D341Med (cell line): ENCODE measurements around the gene SLC2A8.

Experiments
- DNase-seq: peaks from one replicate; pipeline ENCODE4 v3.0.0; 2012; ENCODE audit warnings: low spot score

SLC2A8 gene

GRCh38 chr9:127430415-127430814, 33.4 kb downstream of the SLC2A8 start:
- DNase-seq, result no peak

DNA sequence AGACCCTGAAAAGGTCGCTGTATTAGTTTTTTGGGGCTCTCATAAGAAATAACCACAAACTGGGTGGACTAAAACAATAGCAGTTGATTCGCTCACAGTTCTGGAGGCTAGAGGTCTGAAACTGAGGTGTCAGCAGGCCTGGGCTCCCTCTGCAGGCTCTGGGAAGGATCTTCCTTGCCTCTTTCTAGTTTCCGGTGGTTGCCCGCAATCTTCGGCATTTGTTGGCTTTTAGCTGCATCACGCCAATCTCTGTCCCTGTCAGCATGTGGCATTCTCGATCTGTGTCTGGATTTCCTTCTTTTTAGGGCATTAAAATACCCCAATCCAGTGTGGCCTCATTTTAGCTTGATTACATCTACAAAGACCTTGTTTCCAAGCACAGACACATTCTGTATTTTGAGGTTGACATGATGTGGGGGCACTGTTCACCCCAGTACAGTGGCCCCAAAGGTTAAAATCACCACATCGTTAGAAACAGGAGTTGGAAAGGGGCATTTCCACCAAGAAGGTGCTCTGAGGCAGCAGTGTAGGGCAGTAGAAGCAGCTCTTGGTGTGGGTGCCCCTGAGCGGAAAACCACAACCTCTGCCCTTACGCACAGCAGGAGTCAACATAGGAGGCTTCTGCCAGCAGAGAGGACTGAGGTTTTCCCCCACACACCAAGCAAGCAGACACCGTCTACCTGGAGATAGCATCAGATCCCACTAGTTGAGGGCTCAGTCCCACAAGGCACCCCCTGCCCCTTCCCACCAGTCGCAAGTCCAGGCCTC, 40.7 kb downstream of the SLC2A8 start:
- no peak for DNase-seq

DNA sequence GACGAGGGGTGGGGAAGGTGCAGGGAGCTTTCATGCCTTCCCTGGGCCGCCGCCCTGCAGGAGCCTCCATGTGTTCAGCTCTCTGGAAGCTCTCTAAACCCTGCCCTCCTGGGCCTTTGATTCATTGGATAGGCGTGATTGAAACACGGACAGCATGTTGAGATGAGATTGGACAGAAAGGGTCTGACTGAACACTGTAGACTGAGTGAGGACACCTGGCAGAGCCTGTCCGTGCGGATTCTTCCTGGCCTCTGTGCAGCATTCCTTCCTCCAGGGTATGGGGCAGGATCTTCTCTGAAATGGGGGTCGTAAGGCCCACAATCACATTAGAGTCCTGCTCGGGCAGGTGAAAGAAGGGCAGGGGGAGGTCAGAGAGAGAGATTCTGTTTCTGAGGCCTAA, 41.4 kb downstream of the SLC2A8 start:
- no peak for DNase-seq

DNA sequence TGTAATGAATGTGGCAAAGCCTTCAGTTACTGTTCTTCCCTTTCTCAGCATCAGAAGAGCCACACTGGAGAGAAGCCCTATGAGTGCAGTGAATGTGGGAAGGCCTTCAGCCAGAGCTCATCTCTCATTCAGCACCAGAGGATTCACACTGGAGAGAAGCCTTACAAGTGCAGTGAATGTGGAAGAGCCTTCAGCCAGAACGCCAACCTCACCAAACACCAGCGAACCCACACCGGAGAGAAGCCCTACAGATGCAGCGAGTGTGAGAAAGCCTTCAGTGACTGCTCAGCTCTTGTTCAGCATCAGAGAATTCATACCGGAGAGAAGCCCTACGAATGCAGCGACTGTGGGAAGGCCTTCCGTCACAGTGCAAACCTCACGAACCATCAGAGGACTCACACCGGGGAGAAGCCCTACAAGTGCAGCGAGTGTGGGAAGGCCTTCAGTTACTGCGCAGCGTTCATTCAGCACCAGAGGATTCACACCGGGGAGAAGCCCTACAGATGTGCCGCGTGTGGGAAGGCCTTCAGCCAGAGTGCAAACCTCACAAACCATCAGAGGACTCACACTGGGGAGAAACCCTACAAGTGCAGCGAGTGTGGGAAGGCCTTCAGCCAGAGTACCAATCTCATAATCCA, 47.4 kb downstream of the SLC2A8 start:
- no peak for DNase-seq

DNA sequence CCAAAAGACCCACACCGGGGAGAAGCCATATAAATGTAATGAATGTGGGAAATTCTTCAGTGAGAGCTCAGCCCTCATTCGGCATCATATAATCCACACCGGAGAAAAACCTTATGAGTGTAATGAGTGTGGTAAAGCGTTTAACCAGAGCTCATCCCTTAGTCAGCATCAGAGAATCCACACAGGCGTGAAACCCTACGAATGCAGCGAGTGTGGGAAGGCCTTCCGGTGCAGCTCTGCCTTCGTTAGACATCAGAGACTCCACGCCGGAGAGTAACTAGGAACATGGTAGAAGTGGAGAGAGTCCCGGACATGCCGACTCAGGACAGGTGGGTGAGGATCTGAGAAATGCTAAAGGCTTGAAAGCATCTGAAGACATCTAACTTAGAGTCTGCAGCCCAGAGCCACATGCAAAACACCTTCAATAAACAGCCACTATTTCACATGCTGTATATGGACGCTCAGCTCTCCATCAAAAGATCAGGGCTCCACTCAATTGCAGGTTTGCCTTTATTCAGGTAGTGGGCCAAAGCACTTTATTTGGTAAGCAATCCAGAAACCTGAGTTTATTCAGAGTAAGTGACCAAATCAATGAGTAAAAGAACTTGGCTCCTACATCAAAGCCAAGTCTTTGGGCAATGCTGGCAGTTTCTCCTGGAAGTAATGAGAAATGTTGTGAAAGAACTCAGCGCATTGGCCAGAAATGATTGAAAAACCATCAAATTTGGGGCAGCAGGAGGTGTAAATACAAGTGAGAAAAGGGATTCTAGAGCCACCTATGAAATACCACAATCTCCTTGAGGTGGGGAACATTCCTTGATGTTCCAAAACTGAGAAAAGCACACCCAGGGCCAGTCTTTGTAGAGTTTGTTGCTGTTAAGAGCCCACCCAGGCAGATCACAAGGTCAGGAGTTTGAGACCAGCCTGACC, 48.2 kb downstream of the SLC2A8 start:
- DNase-seq, result no peak

GRCh38 chr9:127445851-127446712, 49.1 kb downstream of the SLC2A8 start:
- DNase-seq, result no peak

DNA sequence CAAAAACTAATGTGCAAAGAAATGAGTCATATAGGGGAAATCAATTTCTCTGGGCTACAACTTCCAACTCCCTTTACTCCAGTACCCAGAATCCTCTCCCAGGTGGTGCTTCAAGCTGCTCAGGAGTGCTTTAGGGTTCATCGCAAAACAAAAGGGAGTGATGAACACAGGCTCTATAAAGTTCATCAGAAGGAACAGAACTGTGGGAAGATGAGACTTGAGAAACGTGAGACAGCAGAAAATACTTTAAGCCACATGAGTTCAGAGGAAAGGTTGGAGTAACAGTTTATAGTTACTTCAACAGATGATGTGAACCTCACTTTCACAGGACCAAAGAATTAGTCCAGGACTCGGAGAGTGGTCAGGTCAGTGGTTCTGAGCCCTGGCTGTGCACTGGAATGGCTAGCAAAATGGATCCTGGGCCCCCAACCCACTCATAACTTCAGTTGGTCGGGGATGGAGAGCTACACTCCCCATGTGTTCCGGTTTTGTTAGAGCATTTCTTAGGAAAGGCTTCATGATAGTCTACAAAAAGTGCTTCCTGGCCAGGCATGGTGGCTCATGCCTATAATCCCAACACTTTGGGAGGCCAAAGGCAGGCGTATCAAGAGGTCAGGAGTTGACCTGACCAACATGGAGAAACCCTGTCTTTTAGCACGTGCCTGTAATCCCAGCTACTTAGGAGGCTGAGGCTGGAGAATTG, 49.9 kb downstream of the SLC2A8 start:
- no peak for DNase-seq

DNA sequence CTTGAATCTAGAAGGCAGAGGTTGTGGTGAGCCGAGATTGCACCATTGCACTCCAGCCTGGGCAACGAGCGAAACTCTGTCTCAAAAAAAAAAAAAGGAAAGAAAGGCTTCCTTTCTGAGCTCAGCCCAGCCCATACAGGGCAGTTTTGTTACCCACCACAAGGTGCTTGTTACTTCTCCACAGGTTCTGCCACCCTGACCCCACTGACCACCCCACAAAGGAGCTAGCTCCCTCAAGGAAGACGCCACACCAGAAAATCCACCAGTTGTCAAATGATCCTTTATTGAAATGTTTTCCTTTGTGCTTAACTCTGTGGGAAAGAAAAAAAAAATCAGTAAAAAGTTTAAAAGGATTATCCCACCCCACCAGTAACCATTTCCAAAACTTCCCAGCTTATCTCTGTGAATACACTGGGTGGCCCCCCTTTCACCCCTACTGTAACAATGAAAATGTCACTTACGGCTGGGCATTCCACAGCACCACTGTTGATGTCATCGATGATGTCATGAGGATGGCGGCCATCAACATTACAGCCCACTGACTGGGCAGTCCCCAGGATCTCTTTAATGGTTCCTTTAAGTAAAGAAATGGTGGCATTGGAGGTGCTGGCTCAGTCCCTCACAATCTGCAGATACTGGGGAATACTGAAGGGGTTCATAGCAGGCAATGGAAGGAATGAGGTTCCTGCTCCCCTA, 50.6 kb downstream of the SLC2A8 start:
- DNase-seq, result no peak

- no peak for DNase-seq
Measured at GRCh38 chr9:127448112-127448805, 51.3 kb downstream of the SLC2A8 start.

GRCh38 chr9:127449332-127449966, 52.5 kb downstream of the SLC2A8 start:
- DNase-seq, result no peak

GRCh38 chr9:127450243-127450760, 53.3 kb downstream of the SLC2A8 start:
- DNase-seq, result no peak

DNA sequence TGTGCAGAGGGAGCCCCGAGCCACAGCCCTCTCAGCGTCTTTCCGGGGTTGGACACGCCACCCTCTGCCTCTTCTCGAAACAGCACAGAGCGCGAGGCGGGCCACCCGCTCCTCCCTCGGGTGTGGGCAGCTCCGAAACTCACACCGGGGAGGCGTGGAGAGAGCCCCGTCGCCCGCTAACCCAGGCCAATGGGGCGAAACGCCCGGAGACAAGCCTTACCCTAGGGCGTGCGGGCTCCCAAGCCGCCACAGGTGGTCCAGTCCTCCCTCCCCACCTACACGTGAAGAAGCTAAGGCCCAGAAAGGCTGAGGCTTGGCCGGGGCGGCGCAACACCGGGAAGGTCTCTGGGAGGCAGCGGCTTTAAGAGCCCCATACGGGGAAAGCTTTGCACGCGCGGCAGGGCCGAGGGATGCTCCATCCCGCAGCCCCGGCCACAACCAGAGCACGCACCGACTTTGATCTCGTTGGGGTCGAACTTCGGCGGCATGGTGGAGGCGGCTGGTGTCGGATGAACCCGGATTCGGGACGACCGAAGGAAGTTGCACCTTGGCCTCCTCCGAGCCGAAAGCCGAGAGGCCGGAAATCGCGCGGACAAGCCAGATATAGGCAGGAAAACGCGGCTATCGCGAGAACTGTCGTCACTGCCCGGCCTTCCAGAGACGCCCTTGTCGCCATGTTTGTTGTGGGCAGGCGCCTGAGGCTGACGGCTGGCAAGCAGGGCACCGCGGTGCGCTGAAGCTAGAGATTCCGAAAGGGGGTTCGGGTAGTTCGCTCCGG, 54.0 kb downstream of the SLC2A8 start, which contains the start of the genes LRSAM1 and RPL12:
Gene LRSAM1 (plus strand): TSS at position 681 of the 778 bp plus-strand sequence. CDS start 3,018 bp downstream, outside the sequence.
Gene RPL12 (minus strand): TSS at position 577 of the 778 bp plus-strand sequence. CDS start 89 bp downstream, at position 488.
- peak; percentile 94 for DNase-seq

DNA sequence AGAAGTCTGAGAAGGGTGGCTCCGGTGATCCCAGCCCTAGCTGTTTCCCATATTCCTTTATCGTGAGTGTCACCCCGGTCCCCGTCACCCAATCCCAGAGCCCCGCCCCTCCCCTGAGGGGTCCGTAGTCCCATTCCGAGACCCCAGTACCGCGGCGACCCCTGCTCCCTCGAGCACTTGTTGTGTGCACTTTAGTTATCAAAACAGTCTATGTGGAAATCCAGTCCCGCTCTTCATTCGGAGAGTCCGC, 54.6 kb downstream of the SLC2A8 start:
- DNase-seq, result no peak

DNA sequence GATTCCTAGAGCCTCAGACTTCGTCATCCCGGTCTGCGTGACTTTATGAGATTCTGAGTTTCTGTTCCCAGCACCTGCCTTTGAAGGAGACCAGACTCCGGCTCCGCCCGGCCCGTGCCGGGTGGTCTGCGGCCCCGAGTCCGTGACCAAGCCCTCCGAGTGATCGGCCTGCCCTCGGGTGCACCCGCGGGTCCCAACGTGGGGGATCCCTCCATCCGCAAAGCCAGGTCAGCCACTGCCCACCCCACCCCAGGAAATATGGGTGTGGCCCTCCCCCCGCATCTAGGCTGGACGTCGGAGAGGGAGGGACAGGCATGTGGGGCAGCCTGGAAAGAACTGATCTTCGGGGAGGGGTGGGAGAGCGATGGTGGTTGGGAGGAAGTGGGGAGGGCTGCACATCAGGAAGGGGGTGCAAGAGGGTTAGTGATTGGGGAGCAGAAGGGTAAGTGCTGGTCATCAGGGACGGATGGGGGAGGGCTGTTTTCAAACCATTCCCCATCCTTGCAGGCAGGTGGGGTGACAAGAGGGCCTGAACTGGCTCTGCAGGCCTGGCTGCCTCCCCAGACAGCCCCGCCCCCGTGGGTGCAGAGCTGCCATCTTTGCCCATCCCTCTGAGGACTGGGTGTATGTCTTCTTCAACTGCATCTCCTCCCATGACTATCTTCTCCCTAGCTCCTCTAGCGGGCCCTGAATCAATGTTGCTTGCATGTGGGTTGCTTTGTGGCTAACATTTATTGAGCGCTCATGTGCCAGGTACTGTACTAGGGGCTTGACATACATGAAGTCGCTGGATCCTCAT, 55.1 kb downstream of the SLC2A8 start:
- peak; percentile 74 for DNase-seq

DNA sequence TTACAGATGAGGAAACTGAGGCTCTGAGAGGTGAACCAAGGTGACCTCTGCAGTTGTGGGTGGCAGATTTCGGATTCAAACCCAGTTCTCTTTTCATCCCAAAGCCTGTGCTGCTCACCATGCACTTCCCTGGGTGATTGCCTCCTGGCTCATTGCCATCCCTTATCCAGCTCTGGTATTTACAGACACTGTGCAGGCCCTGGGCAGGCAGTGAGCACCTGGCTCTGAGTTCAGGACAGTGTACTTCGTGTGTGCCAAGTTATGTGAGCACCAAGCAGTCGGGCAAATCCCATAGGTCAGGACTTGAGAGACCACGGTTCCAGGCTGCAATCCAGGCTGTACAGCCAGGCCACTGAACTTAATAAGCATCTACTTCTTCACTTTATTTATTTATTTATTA, 55.7 kb downstream of the SLC2A8 start:
- DNase-seq, result no peak

GRCh38 chr9:127455324-127455992, 58.5 kb downstream of the SLC2A8 start:
- peak; percentile 62 for DNase-seq
